Caco-2 (cell line): ENCODE results near the gene KCNJ1. TPM values are rescaled to one million over a fixed set of nuclear protein-coding genes. Genes with fewer than 3 reads are reported as not detected.

ENCODE experiments used
- BruUV-seq: library from RNA; stranded (reverse); fragments of 400-500 nt; replicated peaks from 2 replicates; lab custom pipeline; 2021; lab: Mats Ljungman, UMichigan
- CTCF ChIA-PET: fragments of 300-600 bp; sonication (Branson Sonifier 250); formaldehyde crosslinking; loops from one replicate; lab custom pipeline; 2022; ENCODE audit warnings: antibody characterized with exemption; lab: Charles Lee
- POLR2A ChIA-PET: fragments of 300-600 bp; sonication (Branson Sonifier 250); formaldehyde crosslinking; loops from one replicate; lab custom pipeline; 2022; ENCODE audit warnings: antibody characterized with exemption; lab: Charles Lee
- DNase-seq, 2 experiments: peaks; one replicate each; pipeline versions ENCODE4 v3.0.0 to v3.0.0-alpha.2; 2020 to 2022
- H3K27me3 ChIP-seq: replicated peaks from 2 replicates; pipeline ENCODE4 v1.6.0; 2011; ENCODE audit warnings: low read length; ENCODE audit not compliant: control insufficient read depth, insufficient read depth
- H3K36me3 ChIP-seq: 2 replicates; pipeline ENCODE4 v1.5.1; 2011; ENCODE audit warnings: low read length; ENCODE audit not compliant: control insufficient read depth, insufficient read depth
- H3K4me1 ChIP-seq: fragments of 250-450 bp; sonication (Bioruptor Pico); 2 replicates; pipeline ENCODE4 v1.5.1; 2020; ENCODE audit warnings: mild to moderate bottlenecking
- H3K4me3 ChIP-seq: 2 replicates; pipeline ENCODE4 v1.5.1; 2011; ENCODE audit warnings: low read depth, mild to moderate bottlenecking, control low read depth, low read length
- H3K9me3 ChIP-seq: fragments of 250-450 bp; sonication (Bioruptor Pico); 2 replicates; pipeline ENCODE4 v1.5.1; 2020; ENCODE audit warnings: mild to moderate bottlenecking, moderate library complexity
- H3K27ac Mint-ChIP-seq: one replicate; pipeline ENCODE4 v1.8.0; 2022; ENCODE audit warnings: mixed read lengths; ENCODE audit not compliant: unreplicated experiment
- H3K27me3 Mint-ChIP-seq: one replicate; pipeline ENCODE4 v1.8.0; 2022; ENCODE audit warnings: mixed read lengths; ENCODE audit not compliant: insufficient read depth, unreplicated experiment
- H3K36me3 Mint-ChIP-seq: one replicate; pipeline ENCODE4 v1.8.0; 2022; ENCODE audit warnings: mild to moderate bottlenecking, mixed read lengths; ENCODE audit not compliant: insufficient read depth, unreplicated experiment
- H3K4me1 Mint-ChIP-seq: one replicate; pipeline ENCODE4 v1.8.0; 2022; ENCODE audit warnings: low read depth, mixed read lengths; ENCODE audit not compliant: unreplicated experiment
- H3K4me3 Mint-ChIP-seq: one replicate; pipeline ENCODE4 v1.8.0; 2022; ENCODE audit warnings: mild to moderate bottlenecking, moderate library complexity, mixed read lengths; ENCODE audit not compliant: unreplicated experiment
- H3K9me3 Mint-ChIP-seq: one replicate; pipeline ENCODE4 v1.8.0; 2022; ENCODE audit warnings: mixed read lengths; ENCODE audit not compliant: unreplicated experiment
- CTCF ChIP-seq, 2 experiments: fragments of 200-600 bp in 1 of 2; IDR thresholded peaks; 1 replicate in 1 of 2; 2 replicates in 1 of 2; pipeline versions ENCODE4 v1.5.1 to v1.8.0; 2011 to 2022; ENCODE audit warnings: antibody characterized with exemption in 1 of 2, control low read depth in 1 of 2, inconsistent platforms in 1 of 2, low read depth in 1 of 2, low read length in 1 of 2, mild to moderate bottlenecking in 1 of 2, moderate library complexity in 1 of 2; ENCODE audit not compliant: insufficient read depth in 1 of 2, severe bottlenecking in 1 of 2, unreplicated experiment in 1 of 2
- intact Hi-C: fragments of 100-400 bp; cut with micrococcal nuclease; formaldehyde crosslinking; loops from one replicate; pipeline ENCODE4 v1.10.0; 2022; ENCODE audit not compliant: unreplicated experiment
- total RNA-seq: library from RNA; stranded (reverse); gene quantifications from 2 replicates; pipeline ENCODE4 v1.2.3, GENCODE V29; 2022

KCNJ1 gene
- total RNA-seq, 1 experiment from 2014 or later: not detected

GRCh38 chr11:128872594-128872993, 5.5 kb upstream of the KCNJ1 start:
- H3K27me3 ChIP-seq: peaks cover 4% of the 10 kb centered on the region
- ChIA-PET POLR2A (no interaction called here), CTCF (interaction anchor here (0.9 kb wide), 1 partner anchor 84 kb away, joined by 3 read pairs; no protein-coding TSS in a partner anchor)
- intact Hi-C loops: no loop called here
- H3K36me3 ChIP-seq: no peaks in the 10 kb centered on the region
- Mint-ChIP-seq H3K27ac (no peak overlapping the region), H3K36me3 (no peaks in the 10 kb centered on the region), H3K9me3 (no peaks in the 10 kb centered on the region), H3K4me3 (no peak overlapping the region), H3K4me1 (no peaks in the 10 kb centered on the region), H3K27me3 (peaks cover 19% of the 10 kb centered on the region)
- no peaks in the 10 kb centered on the region for H3K4me1 ChIP-seq
- 0 out of 2 replicates have a peak, but pooled peaks cover 5% of the 10 kb centered on the region for H3K9me3 ChIP-seq
- peak in 1 of 2 experiments; percentile 32 for DNase-seq
- no peak for TF ChIP-seq CTCF (IDR thresholded peaks at IDR 0.05; ENCODE audit: insufficient read depth in 1 of 2, low read depth in 1 of 2, low read length in 1 of 2, severe bottlenecking in 1 of 2, unreplicated experiment in 1 of 2)
- no TSS peak for BruUV-seq
- H3K4me3 ChIP-seq: no peak overlapping the region

- Mint-ChIP-seq H3K27me3 (peaks cover 16% of the 10 kb centered on the region), H3K36me3 (peaks cover 5% of the 10 kb centered on the region), H3K27ac (no peak overlapping the region), H3K4me1 (no peaks in the 10 kb centered on the region), H3K4me3 (no peak overlapping the region), H3K9me3 (no peaks in the 10 kb centered on the region)
- H3K36me3 ChIP-seq: no peaks in the 10 kb centered on the region
- peaks cover 4% of the 10 kb centered on the region for H3K27me3 ChIP-seq
- no peak for TF ChIP-seq CTCF (IDR thresholded peaks at IDR 0.05; ENCODE audit: insufficient read depth in 1 of 2, low read depth in 1 of 2, low read length in 1 of 2, severe bottlenecking in 1 of 2, unreplicated experiment in 1 of 2)
- intact Hi-C loops: no loop called here
- DNase-seq: peak in 1 of 2 experiments; percentile 32
- CTCF ChIA-PET: interaction anchor here (0.9 kb wide), 1 partner anchor 84 kb away, joined by 3 read pairs; no protein-coding TSS in a partner anchor
- no TSS peak for BruUV-seq
- no peak overlapping the region for H3K4me3 ChIP-seq
- H3K4me1 ChIP-seq: no peaks in the 10 kb centered on the region
- H3K9me3 ChIP-seq: 0 out of 2 replicates have a peak, but pooled peaks cover 5% of the 10 kb centered on the region
- POLR2A ChIA-PET: no interaction called here
Measured at GRCh38 chr11:128872094-128872493, 5.0 kb upstream of the KCNJ1 start.

- H3K27me3 Mint-ChIP-seq: peaks cover 14% of the 10 kb centered on the region
Measured at GRCh38 chr11:128871168-128871610, 4.1 kb upstream of the KCNJ1 start.

More at GRCh38 chr11:128871168-128871610, 4.1 kb upstream of the KCNJ1 start:
- Histone ChIP-seq H3K36me3 (no peaks in the 10 kb centered on the region), H3K4me3 (no peak overlapping the region), H3K4me1 (no peaks in the 10 kb centered on the region), H3K9me3 (0 out of 2 replicates have a peak, but pooled peaks cover 5% of the 10 kb centered on the region), H3K27me3 (peaks cover 2% of the 10 kb centered on the region; the same call in 1 of the 2 replicates)
- POLR2A ChIA-PET: no interaction called here
- no peak overlapping the region for H3K4me3 Mint-ChIP-seq
- TF ChIP-seq CTCF (IDR thresholded peaks at IDR 0.05; ENCODE audit: insufficient read depth in 1 of 2, low read depth in 1 of 2, low read length in 1 of 2, severe bottlenecking in 1 of 2, unreplicated experiment in 1 of 2): no peak
- DNase-seq: no peak
- BruUV-seq: no TSS peak
- no peaks in the 10 kb centered on the region for H3K4me1 Mint-ChIP-seq
- H3K27ac Mint-ChIP-seq: no peak overlapping the region
- peaks cover 6% of the 10 kb centered on the region for H3K36me3 Mint-ChIP-seq
- intact Hi-C loops: no loop called here
- CTCF ChIA-PET: no interaction called here
- no peaks in the 10 kb centered on the region for H3K9me3 Mint-ChIP-seq
